Gastroesophageal sphincter (tissue), 3 donors: ENCODE measurements around the gene PPP1R7.

Source experiments
- CTCF ChIP-seq, 4 experiments: fragments of 200-600 bp in 2 of 4; fragments of 450-650 bp in 2 of 4; sonication (generic) in 1 of 4; IDR thresholded peaks; one replicate each; pipeline ENCODE4 v1.5.1; 2017 to 2019; ENCODE audit warnings: antibody characterized with exemption in 4 of 4, mild to moderate bottlenecking in 2 of 4, moderate library complexity in 2 of 4
- EP300 ChIP-seq: sonication (generic); formaldehyde crosslinking; IDR thresholded peaks from one replicate; pipeline ENCODE4 v1.6.1; 2017; ENCODE audit warnings: antibody characterized with exemption, mild to moderate bottlenecking
- POLR2A ChIP-seq, 2 donors: fragments of 450-650 bp; IDR thresholded peaks; one replicate each; pipeline ENCODE4 v1.6.1; 2017; ENCODE audit warnings: antibody characterized with exemption in 2 of 2, mild to moderate bottlenecking in 2 of 2, moderate library complexity in 1 of 2
- POLR2AphosphoS5 ChIP-seq: sonication (generic); formaldehyde crosslinking; IDR thresholded peaks from one replicate; pipeline ENCODE4 v1.6.1; 2017; ENCODE audit warnings: antibody characterized with exemption

DNA sequence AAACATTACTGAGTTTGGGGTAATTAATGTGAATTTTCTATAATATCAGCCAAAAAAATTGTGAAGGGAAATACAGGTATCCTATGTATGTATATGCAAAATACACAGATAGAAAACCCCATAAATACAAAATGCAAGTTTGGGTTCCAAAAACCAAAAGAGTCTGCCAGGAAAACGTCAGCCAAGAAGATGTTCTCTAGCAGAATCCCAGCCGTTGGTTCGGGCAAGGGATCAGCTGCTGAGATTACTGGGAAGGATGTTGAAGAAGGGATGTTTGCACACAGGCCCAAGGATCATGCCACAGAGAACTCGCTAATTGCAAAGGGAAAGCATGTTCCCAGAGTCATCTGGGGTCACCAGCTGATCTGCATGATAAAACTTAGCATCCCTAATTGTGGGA, 28.7 kb downstream of the PPP1R7 start:
- TF ChIP-seq POLR2A (IDR thresholded peaks at IDR 0.05) (no peak), CTCF (IDR thresholded peaks at IDR 0.05) (no peak), EP300 (no peak), POLR2AphosphoS5 (no peak)
